ENCODE data around the gene PALLD. TPM values are rescaled to one million over a fixed set of nuclear protein-coding genes. Genes with fewer than 3 reads are reported as not detected.

The PALLD gene
- total RNA-seq, 1 experiment from 2014 or later, result 18.3 TPM

DNA sequence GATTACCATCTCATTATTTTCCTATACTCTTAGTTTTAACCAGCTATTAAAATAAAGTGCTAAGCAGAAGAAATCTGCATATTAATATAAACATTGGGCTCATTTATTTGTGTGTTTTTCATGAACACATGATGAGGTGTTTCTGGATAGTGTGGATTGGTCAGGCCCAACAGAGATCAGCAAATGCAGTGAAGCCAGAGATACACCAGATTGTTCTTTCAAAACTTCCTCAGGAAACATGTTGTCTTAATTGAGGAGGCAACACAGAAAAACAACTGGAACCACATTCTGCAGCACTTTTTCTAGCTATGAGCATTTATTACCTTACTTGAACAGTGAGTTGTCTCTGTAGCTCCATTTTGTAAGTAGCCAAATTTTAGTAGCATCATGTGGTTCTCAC, 69.9 kb downstream of the PALLD start:
- Mint-ChIP-seq H3K36me3 (ENCODE audit: insufficient read depth in 1 of 3, low read depth in 3 of 3) (no peaks in the 10 kb centered on the region), H3K4me3 (no peak overlapping the region), H3K27me3 (ENCODE audit: low read depth) (peaks cover 10% of the 10 kb centered on the region), H3K9me3 (no peaks in the 10 kb centered on the region), H3K4me1 (peaks cover 7 to 10% of the 10 kb centered on the region in 2 experiments), H3K27ac (no peak overlapping the region)
- no peak overlapping the region for H3K4ac ChIP-seq (ENCODE audit: low read depth, low read length)
- no peak overlapping the region for H3K56ac ChIP-seq (ENCODE audit: insufficient read length, low read depth, low read length)
- no peak overlapping the region for H3K9ac ChIP-seq (ENCODE audit: extremely low read depth, insufficient read length, low read length)
- H3K18ac ChIP-seq (ENCODE audit: insufficient read length, low read depth, low read length), result no peak overlapping the region
- no peak overlapping the region for H2AFZ ChIP-seq (ENCODE audit: low read length)
- H3K79me2 ChIP-seq (ENCODE audit: insufficient read depth, low read length), result no peaks in the 10 kb centered on the region
- no peak overlapping the region for H3K14ac ChIP-seq (ENCODE audit: insufficient read depth, low read length)
- H2BK15ac ChIP-seq (ENCODE audit: low read depth, low read length), result no peak overlapping the region
- H2BK120ac ChIP-seq (ENCODE audit: low read depth, low read length, poor library complexity, severe bottlenecking), result no peak overlapping the region
- no peaks in the 10 kb centered on the region for H3K23me2 ChIP-seq (ENCODE audit: insufficient read length, low read depth, low read length, poor library complexity, severe bottlenecking)
- H2BK12ac ChIP-seq (ENCODE audit: insufficient read length, low read depth, low read length), result no peak overlapping the region
- TF ChIP-seq, protein P1, sequence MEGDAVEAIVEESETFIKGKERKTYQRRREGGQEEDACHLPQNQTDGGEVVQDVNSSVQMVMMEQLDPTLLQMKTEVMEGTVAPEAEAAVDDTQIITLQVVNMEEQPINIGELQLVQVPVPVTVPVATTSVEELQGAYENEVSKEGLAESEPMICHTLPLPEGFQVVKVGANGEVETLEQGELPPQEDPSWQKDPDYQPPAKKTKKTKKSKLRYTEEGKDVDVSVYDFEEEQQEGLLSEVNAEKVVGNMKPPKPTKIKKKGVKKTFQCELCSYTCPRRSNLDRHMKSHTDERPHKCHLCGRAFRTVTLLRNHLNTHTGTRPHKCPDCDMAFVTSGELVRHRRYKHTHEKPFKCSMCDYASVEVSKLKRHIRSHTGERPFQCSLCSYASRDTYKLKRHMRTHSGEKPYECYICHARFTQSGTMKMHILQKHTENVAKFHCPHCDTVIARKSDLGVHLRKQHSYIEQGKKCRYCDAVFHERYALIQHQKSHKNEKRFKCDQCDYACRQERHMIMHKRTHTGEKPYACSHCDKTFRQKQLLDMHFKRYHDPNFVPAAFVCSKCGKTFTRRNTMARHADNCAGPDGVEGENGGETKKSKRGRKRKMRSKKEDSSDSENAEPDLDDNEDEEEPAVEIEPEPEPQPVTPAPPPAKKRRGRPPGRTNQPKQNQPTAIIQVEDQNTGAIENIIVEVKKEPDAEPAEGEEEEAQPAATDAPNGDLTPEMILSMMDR (conservative IDR thresholded peaks at IDR 0.05), result no peak
- H3K9me3 ChIP-seq (ENCODE audit: control insufficient read depth, low read depth, low read length), result no peaks in the 10 kb centered on the region
- no peak overlapping the region for H3T11ph ChIP-seq (ENCODE audit: low read length)
- no peak overlapping the region for H2AK5ac ChIP-seq (ENCODE audit: insufficient read length, low read length)
- H4K5ac ChIP-seq (ENCODE audit: insufficient read length, low read depth, low read length), result no peak overlapping the region
- no peak overlapping the region for H4K8ac ChIP-seq (replicated peaks; ENCODE audit: insufficient read length, low read depth, low read length)
- H2BK5ac ChIP-seq (ENCODE audit: insufficient read length, low read length), result no peak overlapping the region
- no peak overlapping the region for H4K91ac ChIP-seq (ENCODE audit: insufficient read length, low read depth, low read length)
- no peak for DNase-seq
- no peaks in the 10 kb centered on the region for H3K27me3 ChIP-seq (ENCODE audit: insufficient read depth, low read length)
- H3K27ac ChIP-seq (ENCODE audit: insufficient read length, low read depth, low read length), result no peak overlapping the region
- no peaks in the 10 kb centered on the region for H3K4me1 ChIP-seq (ENCODE audit: insufficient read depth, low read length)
- H3K23ac ChIP-seq (ENCODE audit: insufficient read length, low read depth, low read length), result no peak overlapping the region
- H4K20me1 ChIP-seq (ENCODE audit: control insufficient read depth, insufficient read depth, insufficient read length), result no peaks in the 10 kb centered on the region
- no peaks in the 10 kb centered on the region for H3K79me1 ChIP-seq (ENCODE audit: insufficient read depth, low read depth, low read length, poor library complexity, severe bottlenecking)
- no peak overlapping the region for H2BK20ac ChIP-seq (ENCODE audit: low read depth, low read length, poor library complexity, severe bottlenecking)
- no peak overlapping the region for H3K4me2 ChIP-seq (ENCODE audit: insufficient read depth, insufficient read length, low read length)

Data from H9 (cell line).